OCI-M1 (cell line): ENCODE results near the gene C6orf132.

Experiments used
- DNase-seq: peaks from one replicate; lab custom pipeline; 2025; lab: John Stamatoyannopoulos, UW

The C6orf132 gene

GRCh38 chr6:42135161-42135560, 7.3 kb downstream of the C6orf132 start:
- DNase-seq, result no peak

- DNase-seq, result no peak
Observed at GRCh38 chr6:42133926-42134325, 8.5 kb downstream of the C6orf132 start.

- no peak for DNase-seq
Observed at GRCh38 chr6:42131531-42131930, 10.9 kb downstream of the C6orf132 start.

GRCh38 chr6:42129360-42129676, 13.1 kb downstream of the C6orf132 start:
- DNase-seq, result no peak

GRCh38 chr6:42128460-42129359, 13.7 kb downstream of the C6orf132 start:
- peak; percentile 74 for DNase-seq

- DNase-seq, result no peak
Observed at GRCh38 chr6:42125663-42126062, 16.8 kb downstream of the C6orf132 start.

GRCh38 chr6:42125231-42125630, 17.2 kb downstream of the C6orf132 start:
- no peak for DNase-seq

- no peak for DNase-seq
Observed at GRCh38 chr6:42124223-42124836, 18.1 kb downstream of the C6orf132 start.

- no peak for DNase-seq
Observed at GRCh38 chr6:42123379-42124103, 18.9 kb downstream of the C6orf132 start.

DNA sequence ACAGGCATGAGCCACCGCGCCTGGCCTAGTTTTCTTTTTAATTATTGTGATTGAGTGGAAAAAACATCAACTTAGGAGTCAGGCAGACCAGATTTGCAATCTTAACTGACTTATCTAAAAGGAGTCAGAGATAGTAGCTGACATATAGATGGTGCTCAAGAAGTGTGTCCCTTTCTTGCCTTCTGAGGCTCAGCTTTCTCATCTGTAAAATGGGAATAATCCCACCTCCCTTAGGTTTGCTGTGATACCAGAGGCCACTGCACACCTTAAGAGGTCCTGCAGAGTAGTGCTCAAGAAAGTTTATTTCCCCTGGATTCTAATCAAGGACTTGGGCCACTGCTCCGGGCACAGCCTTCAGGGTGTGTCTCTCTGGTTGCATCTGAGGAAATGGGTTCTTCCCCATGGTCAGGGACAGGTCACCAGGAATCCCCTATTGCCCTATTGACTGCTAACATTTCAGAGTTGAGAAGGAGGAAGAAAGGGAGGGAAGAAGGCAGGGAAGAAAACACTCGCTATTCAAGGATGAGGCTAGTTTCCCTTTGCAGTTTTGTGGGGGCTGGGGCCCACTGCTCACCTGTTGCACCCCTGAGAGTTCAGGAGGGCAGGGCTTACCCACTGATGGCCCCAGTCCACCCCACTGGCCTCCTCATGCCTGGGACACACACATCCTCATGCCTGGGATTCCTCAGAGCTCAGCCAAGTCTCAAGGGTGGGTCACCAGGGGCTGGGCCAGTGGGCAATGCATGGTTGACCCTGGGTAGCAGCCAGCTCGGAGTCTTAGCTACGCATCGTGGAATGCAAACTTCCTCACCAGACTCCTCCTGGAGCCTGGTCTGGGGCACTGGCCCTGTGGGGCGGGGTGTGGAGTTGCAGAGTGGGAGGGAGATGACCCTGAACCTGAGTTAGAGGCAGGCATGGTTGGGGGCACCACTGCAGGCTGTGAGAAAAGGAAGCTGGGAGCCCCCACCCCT, 21.2 kb downstream of the C6orf132 start:
- DNase-seq, result no peak

GRCh38 chr6:42118162-42119001, 24.0 kb downstream of the C6orf132 start:
- peak; percentile 19 for DNase-seq

- no peak for DNase-seq
Observed at GRCh38 chr6:42117843-42118161, 24.6 kb downstream of the C6orf132 start.

DNA sequence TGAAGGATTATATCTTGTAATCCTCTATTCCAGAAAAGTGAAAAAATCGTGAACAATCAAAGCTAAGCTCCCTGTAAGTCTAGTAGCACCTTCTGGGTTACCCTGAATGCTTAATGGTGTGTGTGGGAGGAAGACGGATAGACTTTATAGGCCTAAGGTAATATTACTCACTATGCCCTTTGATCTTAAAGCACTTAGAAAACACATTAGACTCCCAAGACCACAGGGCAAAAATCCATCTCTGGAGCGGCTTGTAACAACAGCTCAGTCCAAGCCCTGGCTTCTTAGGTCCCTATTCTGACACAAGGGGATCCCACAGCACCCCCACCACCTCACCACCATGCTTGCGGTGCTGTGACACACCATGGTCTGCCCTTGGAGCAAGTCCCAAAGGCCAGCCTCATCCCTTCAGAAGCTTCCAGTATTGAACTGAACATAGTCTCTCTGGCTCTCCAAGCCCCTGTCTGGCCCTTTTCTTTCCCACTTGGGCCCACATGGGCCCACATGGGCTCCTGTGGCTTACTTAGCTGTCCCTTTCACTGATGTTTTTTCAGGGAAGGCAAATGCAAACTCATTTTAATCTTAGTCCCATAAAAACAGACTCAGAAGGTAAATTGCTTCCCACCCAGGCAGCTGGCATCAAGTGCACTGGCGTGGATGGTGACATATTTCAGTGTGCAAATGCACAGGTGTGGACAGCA, 28.3 kb downstream of the C6orf132 start:
- no peak for DNase-seq

GRCh38 chr6:42112351-42112750, 30.1 kb downstream of the C6orf132 start:
- no peak for DNase-seq

- DNase-seq, result no peak
Observed at GRCh38 chr6:42110683-42111082, 31.7 kb downstream of the C6orf132 start.

DNA sequence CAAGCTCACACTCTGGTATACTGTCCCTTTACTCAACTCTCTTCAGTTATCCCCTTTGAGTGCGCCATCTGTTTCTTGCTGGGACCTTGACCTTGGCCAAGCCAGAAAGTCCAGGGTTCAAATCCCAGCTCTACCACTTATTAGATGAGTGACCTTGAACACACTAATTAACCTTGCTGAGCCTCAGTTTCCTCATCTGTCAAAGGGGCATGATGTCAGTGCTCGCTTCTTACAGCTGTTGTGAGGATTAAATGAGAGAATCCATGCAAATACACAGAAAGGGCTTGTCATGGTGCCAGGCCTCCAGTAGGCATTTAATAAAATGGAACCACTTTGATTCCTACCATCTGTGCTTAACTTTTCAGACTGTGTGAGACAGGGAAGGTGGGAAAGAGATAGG, 34.3 kb downstream of the C6orf132 start:
- DNase-seq, result no peak

DNA sequence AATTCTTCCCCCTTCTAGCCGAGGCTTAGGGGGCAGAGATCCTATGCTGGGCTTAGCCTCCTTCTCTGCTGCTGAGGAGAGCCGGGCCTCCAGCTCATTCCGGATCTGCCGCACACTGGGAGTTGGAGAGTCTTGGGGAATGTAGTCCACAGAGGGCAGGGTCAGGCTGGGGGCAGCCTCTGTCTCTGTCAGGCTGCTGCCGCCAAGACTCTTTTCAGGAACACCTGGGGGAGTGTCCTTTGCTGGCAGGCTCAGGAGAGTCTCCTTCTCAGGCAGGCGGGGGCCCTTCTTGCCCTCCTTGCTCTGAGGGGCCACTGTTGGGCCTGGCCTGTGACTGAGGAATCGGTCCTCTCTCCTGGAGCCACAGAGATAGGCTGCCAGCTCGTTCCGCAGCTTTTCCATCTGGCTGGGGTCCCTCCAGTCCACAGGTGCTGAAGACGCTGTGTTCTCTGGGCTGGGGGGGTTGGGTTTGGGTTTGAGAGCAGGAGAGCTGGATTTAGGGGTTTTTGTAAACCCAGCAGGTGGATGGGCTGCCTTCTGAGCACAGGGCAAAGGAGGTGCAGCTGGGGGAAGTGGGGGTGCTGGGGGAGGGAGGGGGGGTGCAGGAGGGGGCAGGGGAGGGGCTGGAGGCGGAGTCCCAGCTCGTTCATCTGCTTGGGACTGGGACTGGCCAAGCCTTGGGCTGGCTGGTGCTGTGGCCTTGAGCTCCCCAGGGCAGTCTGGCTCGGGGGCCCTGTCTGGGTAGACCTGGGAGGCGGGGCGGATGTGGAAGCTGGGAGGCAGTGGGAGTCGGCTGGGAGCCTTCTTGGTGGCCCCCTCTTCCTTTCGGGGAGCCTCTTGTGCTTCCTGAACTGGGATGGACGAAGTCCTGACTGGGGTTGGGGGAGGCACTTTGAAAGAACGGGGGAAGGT, 36.1 kb downstream of the C6orf132 start:
- DNase-seq, result no peak

GRCh38 chr6:42105709-42106108, 36.7 kb downstream of the C6orf132 start:
- DNase-seq, result no peak

DNA sequence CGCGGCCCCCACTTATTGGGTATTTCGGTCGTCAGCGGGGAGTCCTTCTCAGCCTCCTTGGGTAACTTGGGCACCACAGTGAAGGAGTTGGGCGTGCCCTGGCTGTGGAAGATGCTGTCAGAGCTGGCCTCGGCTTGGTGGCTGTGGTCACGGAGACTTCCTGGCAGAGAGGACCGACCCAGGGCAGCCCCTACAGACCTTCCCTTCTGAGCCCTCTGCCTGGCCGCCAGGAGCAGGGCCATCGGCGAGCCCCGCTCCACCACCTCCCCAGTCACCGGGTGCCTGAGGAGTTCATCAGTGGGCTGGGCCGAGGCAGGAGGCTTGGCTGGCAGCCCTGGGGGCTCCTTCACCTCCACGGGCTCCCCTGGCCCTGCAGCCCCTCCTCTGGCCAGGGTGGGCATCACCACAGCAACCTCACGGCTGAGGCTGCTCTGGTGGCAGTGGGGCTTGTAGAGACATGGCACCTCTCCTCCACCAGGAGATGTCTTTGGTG, 37.2 kb downstream of the C6orf132 start:
- no peak for DNase-seq
